IPS-18c (cell line): ENCODE results near the gene STPG4.

ENCODE experiments used
- H3K4me3 ChIP-seq: 2 replicates; pipeline ENCODE4 v1.7.0; 2013; ENCODE audit warnings: low read depth, mild to moderate bottlenecking, low read length, moderate library complexity; ENCODE audit not compliant: insufficient read depth
- H3K9me3 ChIP-seq: one replicate; pipeline ENCODE4 v1.6.1; 2013; ENCODE audit warnings: mild to moderate bottlenecking, low read length, moderate library complexity; ENCODE audit not compliant: control insufficient read depth, insufficient read depth

The STPG4 gene

DNA sequence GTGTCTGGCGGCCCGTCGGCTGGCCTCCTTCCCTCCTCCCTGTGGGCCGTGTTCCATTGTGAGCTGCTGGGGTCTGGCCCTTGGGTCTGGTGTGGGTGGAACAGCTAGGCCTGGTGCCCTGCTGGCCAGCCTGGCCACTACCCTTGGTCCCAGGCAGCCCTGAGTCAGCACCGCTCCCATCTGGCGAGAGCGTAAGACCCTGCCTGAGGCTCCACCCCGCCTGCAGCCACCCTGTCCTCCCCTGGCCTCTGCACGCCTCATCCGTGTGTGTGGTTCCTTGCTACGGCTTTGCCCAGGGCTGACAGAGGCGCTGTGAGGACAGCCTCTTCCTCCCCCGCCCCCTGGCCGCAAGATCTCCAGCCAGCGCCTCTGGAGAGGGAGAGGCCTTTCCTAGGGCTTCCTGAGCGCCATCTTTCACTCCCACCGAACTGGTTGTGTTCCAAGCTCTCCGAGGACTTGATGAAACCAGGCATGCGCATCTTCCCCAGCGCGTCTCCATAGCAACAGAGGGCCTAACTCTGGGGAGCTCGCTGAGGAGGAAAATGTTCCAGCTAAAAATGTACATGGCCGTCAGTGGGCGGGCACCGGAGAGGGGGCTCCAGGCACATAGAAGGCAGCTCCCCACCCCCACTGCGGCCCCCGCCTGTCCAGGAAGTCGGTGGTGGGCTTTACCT, 83.0 kb downstream of the STPG4 start:
- no peak overlapping the region for H3K4me3 ChIP-seq
- H3K9me3 ChIP-seq: no peaks in the 10 kb centered on the region

- no peak overlapping the region for H3K4me3 ChIP-seq
- H3K9me3 ChIP-seq: no peaks in the 10 kb centered on the region
These were observed 83.9 kb downstream of the STPG4 start for GRCh38 chr2:47070920-47071824.

DNA sequence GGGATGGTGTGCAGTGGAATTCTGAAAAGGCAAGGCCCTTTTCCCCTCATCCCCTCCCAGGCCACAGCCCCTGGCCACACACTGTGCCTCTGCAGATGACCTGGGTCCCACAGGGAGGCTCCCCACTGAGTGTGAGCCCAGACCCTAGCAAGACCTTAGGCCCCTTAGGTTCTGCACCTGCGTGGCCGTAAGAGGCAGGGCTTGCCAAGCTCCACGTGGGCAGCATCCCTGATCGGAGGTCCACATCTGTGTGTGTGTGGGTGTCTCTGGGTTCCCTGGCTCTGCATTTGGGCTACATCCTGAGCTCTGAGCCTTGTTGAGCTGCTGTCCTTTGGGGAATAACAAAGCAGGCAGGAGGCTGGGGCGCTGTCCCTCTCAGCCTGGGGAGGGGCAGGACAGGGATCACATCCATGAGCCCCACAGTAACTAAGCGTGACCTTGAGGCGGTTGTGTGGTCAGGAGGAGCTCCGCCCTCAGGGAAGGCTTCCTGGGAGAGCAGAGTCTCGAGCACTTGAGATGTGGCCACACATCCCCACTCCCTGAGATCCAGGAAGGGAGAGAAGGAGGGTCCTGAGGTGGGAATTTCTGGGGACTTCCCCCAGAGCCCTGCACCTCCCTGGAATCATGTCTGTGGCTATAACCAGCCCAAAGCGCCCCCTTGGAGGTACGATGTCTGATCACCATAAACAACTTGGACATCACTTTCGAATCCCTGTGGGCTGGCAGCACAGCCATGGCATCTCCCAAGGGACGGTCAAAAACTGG, 84.8 kb downstream of the STPG4 start:
- no peaks in the 10 kb centered on the region for H3K9me3 ChIP-seq
- H3K4me3 ChIP-seq: no peak overlapping the region

DNA sequence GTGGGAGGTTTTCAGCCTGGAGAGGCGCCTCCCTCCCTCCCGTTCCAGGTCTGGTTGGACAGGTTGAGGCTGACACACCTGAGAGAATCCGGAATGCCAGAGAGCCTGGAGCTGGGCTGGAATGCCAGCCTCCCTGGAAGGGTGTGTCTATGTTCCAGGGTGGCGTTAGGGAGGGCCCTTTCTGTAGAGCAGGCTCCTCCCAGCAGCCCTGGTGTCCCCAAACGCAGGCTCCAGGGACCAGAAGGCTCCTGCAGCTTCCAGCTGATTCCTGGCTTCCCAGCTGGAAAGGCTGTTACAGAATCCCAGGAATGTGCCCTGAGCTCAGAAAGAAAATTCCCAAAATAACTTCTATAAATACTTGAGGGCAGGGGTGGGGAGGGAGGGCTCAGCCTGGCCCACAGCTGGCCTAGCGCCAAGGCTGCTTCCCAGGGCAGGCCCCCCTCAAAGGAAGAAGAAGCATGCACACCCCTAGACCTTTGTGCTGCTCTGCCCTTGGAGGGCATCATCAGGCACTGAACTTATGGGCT, 85.4 kb downstream of the STPG4 start:
- Histone ChIP-seq H3K9me3 (no peaks in the 10 kb centered on the region), H3K4me3 (no peak overlapping the region)

DNA sequence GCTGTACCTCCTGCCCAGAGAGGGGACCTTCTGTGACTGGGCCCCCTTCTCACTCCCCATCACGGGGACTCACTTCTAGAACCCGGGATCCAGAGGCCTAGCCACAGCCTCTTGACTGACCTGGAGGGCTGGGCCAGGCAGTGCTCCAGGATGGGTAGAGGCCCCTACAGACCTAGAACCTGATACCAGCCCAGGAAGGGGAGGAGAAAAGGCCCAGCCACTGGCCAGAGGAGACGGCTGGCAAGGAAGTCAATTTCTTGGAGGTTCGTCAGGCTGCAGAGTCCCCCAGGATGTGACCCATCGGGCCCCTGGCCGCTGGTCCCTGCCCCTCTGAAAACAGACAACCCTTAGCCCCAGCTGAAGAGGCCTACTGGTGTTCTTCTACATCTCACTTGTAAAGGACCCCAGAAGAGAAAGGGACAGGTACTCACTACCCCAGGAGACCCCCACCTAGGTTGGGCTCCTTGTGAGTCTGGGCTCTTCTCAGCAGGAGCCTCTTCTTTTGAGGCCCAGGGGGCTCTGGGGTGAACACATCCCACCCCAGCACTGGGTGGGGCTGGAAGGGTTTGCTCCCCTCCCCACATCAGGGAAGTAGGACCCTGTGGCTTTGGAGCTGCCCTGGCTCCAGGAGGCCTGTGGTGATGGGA, 86.0 kb downstream of the STPG4 start:
- H3K4me3 ChIP-seq: no peak overlapping the region; the same call in 1 of the 2 replicates
- H3K9me3 ChIP-seq: no peaks in the 10 kb centered on the region

- no peak overlapping the region for H3K4me3 ChIP-seq
- no peaks in the 10 kb centered on the region for H3K9me3 ChIP-seq
These were observed 87.2 kb downstream of the STPG4 start for GRCh38 chr2:47067788-47068407.

DNA sequence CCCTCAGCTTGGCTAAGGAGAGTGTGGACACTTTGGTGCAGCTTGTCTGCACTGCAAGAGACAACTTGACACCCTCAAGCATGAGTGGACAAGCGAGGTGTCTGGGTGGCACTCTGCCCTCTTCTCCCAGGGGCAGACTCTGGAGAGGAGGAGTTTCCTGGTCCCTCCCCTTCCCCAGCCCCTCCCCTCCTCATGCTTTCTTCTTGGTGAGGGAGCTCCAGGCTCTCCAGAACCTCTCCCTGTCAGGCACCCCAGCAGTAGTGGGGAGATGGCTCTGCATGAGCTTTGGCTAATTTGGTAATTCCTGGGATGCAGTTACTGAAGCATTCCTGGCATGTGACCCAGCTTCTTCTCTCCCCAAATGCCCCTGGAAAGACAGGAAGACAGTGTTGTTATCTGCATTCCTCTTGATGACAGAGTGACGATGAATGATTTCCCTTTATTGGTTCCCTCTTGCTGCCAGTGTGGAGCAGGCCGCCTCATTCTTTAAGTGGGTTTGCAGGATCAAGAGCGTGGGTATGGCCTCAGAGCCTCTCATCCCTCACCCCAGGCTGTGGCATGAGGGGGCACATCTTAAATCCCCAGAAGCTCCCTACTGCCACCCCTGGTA, 89.2 kb downstream of the STPG4 start:
- Histone ChIP-seq H3K9me3 (no peaks in the 10 kb centered on the region), H3K4me3 (no peak overlapping the region)

DNA sequence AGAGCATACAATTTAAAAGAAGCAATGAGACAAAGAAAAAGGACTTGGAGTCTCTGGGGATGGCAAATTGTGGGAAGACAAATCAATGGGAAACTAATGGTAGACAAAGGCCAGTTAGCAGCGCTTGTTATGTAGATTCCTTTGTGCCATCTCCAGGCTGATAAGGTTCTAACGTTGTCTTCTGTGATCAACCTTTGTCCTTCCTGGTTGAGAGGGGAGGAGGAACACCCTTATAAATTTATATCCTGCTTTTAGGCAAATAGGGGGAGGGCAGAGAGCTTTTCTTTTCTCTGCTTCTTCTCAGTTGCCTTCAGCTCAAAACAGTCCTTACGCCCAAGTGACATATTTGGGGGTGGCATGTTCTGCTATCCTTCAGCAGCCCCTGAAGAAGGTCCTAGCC, 89.8 kb downstream of the STPG4 start:
- H3K4me3 ChIP-seq: no peak overlapping the region
- no peaks in the 10 kb centered on the region for H3K9me3 ChIP-seq

- Histone ChIP-seq H3K9me3 (no peaks in the 10 kb centered on the region), H3K4me3 (no peak overlapping the region)
These were observed 91.0 kb downstream of the STPG4 start for GRCh38 chr2:47064106-47064505.

- no peaks in the 10 kb centered on the region for H3K9me3 ChIP-seq
- H3K4me3 ChIP-seq: no peak overlapping the region
These were observed 91.6 kb downstream of the STPG4 start for GRCh38 chr2:47063538-47063930.

DNA sequence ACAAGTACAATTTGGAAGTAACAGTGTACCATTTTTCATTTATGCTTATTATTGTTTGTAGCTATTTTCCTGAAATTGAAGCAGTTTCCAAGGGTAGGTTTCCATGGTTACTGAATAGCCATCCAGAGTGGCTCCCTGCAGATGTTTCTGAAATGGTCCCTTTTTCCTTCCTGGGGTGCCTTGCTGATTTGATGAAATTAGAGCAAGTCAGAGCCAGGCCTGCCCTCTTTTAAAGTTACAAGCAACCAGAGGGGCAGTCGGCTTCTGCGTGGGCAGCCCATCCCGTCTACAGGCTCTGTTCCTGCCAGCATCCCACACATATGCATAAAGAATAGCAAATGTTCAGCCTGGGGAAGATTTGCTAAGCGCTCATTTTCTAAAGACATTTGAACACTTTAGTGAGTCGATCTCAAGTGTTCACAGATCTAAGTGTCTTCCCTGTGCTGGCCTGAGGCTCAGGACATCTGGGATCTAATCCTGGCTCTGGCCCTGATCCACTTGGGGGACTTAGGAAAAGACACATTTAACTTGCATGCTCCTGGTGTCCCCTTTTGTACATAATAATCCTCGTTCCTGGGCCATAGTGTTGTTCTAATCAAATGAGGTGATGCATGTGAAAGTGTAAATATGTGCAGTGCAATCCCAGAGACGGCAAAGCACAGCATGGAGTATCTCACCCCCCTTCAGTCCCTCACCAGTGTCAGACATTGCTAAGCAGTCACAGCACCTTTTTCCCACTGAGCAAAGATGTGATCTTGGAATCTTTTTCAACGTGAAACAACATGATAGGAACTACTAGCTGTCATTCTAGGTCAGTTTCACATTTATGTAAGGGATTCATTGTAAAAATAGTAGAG, 92.2 kb downstream of the STPG4 start:
- no peak overlapping the region for H3K4me3 ChIP-seq
- H3K9me3 ChIP-seq: no peaks in the 10 kb centered on the region

GRCh38 chr2:47061944-47062678, 93.0 kb downstream of the STPG4 start:
- Histone ChIP-seq H3K4me3 (no peak overlapping the region), H3K9me3 (no peaks in the 10 kb centered on the region)

GRCh38 chr2:47060652-47061170, 94.4 kb downstream of the STPG4 start:
- Histone ChIP-seq H3K9me3 (no peaks in the 10 kb centered on the region), H3K4me3 (no peak overlapping the region)

- H3K9me3 ChIP-seq: no peaks in the 10 kb centered on the region
- H3K4me3 ChIP-seq: no peak overlapping the region
These were observed 96.8 kb downstream of the STPG4 start for GRCh38 chr2:47058003-47058931.
